Measurements from ENCODE around the gene SLC2A1.

Gene SLC2A1

GRCh38 chr1:42960122-42960390 lies 1.4 kb upstream of the SLC2A1 start:
- DNase-seq (ENCODE audit: low spot score), result no peak

- peak; percentile 54 for DNase-seq (ENCODE audit: low spot score)
Measured at GRCh38 chr1:42957880-42958487, 684 bp downstream of the SLC2A1 start.

- DNase-seq (ENCODE audit: low spot score), result no peak
Measured at GRCh38 chr1:42957229-42957879, 1.3 kb downstream of the SLC2A1 start.

- no peak for DNase-seq (ENCODE audit: low spot score)
Measured at GRCh38 chr1:42956739-42957138, 1.9 kb downstream of the SLC2A1 start.

- peak; percentile 64 for DNase-seq (ENCODE audit: low spot score)
Measured at GRCh38 chr1:42955311-42956063, 3.2 kb downstream of the SLC2A1 start.

- DNase-seq (ENCODE audit: low spot score), result no peak
Measured at GRCh38 chr1:42953182-42954180, 5.2 kb downstream of the SLC2A1 start.

GRCh38 chr1:42952303-42953001 lies 6.2 kb downstream of the SLC2A1 start:
- DNase-seq (ENCODE audit: low spot score), result peak; percentile 53

- no peak for DNase-seq (ENCODE audit: low spot score)
Measured at GRCh38 chr1:42951588-42951987, 7.1 kb downstream of the SLC2A1 start.

DNA sequence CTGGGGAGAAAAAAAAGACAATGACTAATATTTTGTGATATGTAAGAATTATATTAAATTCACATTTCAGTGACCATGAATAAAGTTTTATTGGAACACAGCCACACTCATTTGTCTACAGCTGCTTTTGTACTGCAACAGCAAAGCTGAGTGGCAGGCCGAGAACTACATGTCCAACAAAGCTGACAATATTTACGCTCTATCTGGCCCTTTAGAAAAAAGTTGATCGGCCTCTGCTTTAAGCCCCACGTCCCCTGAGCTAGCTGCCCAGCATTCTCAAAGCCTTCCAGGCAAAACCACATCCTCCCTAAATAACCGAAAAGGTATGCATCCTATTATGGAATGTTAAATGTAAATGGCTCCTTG lies 8.6 kb downstream of the SLC2A1 start:
- no peak for DNase-seq (ENCODE audit: low spot score)

DNA sequence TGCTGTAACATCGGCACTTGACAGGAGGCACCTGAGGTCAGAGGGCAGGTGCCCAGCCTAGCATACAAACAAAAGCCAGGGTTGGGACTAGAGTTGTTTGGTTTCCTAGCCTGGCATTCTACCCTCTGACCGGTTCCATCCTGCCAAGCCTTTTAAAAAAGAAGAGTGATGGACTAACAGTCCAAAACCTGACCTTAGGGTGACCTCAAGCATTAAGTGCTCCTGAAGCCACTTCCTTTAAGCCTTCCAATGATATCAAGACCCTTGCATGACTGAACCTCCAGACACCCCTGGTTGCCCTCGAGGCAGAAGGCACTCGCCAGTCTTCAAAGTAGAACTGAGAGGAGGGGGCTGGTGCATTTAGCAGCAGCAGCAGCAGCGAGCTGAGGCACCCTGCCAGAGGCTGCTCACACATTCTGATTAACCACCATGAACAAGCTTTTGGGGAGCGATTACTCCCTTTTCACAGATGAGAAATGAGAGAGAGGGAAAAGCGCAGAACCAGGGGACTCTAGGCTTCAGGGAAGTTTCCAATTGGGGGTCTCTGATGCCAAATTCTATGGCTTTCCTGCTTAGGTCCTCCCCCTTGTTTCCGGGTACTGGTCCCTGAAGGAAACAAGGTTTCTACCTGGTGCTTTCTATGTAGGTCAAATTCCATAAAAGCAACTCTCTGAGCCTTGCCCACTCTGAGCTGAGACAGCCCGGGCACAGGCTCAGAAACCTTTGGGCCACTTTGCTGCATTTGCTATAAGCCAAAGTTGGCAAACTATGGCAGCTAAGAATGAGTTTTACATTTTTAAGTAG lies 9.2 kb downstream of the SLC2A1 start:
- DNase-seq (ENCODE audit: low spot score), result no peak

GRCh38 chr1:42947965-42948732 lies 10.5 kb downstream of the SLC2A1 start:
- no peak for DNase-seq (ENCODE audit: low spot score)

- no peak for DNase-seq (ENCODE audit: low spot score)
Measured at GRCh38 chr1:42947117-42947516, 11.6 kb downstream of the SLC2A1 start.

GRCh38 chr1:42946120-42946898 lies 12.4 kb downstream of the SLC2A1 start:
- DNase-seq (ENCODE audit: low spot score), result no peak

DNA sequence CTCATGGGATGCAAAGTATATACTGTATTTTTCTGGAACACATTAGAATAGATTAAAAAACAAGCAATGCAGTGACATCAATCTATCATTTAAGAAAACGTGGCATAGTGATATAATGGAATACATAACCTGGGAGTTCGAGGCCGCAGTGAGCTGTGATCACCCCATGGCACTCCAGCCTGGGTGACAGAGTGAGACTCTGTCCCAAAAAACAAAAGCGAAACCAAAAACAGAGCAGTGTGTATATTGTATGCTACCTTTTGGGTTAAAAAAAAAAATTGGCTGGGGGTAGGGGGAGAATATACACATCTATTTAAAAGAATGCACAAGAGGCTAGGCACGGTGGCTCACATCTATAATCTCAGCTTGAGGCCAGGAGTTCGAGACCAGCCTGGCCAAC lies 13.5 kb downstream of the SLC2A1 start:
- peak; percentile 52 for DNase-seq (ENCODE audit: low spot score)

DNA sequence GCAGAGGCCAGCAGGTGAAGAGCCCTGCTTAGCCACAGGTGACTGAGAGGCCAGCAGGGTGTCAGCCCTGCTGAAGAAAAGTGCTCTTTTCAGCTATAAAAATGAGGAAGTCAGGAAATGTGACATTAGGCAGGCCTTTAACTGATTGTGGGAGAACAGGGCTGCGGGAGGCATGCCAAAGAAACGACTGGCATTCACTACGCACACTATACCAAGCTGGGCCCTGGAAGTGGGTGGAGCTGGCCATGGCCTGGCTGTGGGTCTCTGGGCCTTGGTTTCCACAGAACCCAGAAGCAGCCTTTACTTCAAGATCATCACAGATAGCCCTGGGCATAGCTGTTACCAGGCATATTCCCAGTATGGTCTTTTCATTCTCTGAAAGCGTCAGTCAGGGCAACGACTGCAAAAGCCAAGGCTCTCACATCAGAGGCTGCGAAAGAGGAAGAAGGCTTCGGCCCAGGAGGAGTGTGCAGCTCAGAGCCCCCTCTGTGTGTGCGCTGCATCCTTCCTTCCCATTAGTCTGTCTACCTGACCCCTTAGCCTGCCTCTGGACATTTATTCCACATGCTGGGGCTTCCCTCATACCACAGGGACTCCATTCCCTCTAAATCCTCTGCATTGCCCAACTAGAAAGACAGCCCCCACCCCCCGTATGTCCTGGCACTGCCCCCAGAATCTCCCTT lies 14.3 kb downstream of the SLC2A1 start:
- DNase-seq (ENCODE audit: low spot score), result no peak

GRCh38 chr1:42943728-42944127 lies 14.9 kb downstream of the SLC2A1 start:
- no peak for DNase-seq (ENCODE audit: low spot score)

DNA sequence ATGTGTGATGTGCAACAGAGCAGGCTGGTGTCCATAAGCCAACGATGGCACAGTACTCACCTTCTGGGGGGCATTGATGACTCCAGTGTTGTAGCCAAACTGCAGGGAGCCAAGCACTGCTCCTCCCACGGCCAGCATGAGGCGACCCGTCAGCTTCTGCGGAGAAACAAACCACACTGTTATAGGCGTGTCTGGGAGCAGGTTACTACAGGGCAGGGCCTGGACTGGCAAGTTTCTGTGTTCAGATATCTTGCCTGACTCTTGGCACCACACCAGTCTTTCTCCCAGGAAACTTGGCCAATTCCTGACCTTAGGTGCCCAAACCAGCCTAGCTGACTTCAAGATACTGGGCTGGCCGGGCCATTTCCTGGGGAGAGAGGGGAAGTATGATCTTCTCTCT lies 15.5 kb downstream of the SLC2A1 start:
- DNase-seq (ENCODE audit: low spot score), result peak; percentile 63

- DNase-seq (ENCODE audit: low spot score), result no peak
Measured at GRCh38 chr1:42942444-42942843, 16.2 kb downstream of the SLC2A1 start.

Measured in CD4-positive, alpha-beta T cell treated with Interleukin-2 at 100 ng/mL for 4 hours (primary cell).